ENCODE measurements around the gene SLC41A3.

DNA sequence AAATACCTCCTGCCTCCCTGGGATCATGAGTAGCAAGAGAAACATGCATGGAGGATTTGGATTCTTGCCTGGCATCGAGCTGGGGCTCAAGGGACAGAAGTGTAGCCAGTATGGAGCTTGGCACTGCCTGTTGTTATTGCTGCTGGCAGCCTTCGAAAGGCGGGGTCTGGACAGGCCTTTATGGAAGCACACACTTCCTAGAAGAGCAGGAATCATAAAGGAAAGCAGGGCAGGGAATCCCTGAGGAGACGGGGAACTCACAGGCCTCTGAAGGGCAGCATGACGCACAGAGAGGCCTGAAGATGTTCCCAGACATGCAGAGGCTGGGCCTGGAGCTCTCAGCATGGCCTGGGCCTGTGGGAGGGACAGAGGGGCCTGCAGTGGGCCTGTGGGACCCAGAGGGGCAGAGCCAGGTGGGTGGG, 18.6 kb upstream of the SLC41A3 start:
- TF ChIP-seq POLR2A (IDR thresholded peaks at IDR 0.05; ENCODE audit: low read depth, low read length) = no peak
- no peak for TF ChIP-seq TAF1 (IDR thresholded peaks at IDR 0.05; ENCODE audit: low read depth, low read length)
